Measurements from ENCODE around the gene NPAS2. TPM values are rescaled to one million over a fixed set of nuclear protein-coding genes. Genes with fewer than 3 reads are reported as not detected.

Gene NPAS2
- total RNA-seq, 1 donor from 2014 or later: 5.5 TPM

DNA sequence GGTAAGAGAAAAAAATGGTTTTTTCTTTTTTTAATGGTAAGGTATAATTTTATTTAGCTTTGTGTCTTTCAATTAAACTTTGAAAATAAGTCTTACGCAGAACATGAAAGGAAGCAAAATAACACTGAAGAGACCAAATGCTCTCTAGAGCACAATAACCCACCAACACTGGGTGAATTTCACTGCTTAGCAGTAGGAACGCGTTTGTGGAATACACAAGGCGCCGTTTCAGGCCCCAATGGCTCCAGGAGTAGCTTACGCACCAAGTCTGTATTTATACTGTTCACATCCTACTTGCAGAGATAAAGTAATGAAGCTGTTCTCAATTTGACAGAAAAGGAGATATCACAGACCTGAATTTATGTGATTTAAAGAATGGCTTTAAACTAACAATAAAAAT is 205.6 kb downstream of the NPAS2 start:
- H3K4me1 ChIP-seq (ENCODE audit: insufficient read depth, low read length): no peaks in the 10 kb centered on the region
- FAIRE-seq: no peak
- H3K27ac Mint-ChIP-seq (ENCODE audit: unreplicated experiment): no peak overlapping the region

DNA sequence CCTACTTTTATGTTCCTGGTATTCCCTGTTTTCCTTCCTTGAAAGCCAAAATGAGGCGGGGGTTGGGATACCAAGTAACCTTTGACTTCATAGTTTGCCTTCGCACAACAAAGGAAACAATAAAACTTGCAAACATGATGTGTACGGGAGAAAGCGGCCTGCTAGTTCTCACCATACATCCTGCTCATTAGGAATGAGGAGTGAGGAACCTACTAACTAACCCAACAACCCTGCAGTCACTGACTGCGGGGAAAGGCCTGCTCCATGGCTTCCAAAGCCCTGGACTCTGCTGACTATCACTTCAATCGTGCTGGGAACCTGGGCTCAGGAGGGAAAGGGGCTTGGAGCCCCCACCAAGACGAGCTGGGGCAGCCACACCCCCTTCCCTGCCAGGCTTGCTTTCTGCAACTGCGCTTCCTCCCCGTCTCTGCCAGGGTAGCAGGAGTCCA is 206.3 kb downstream of the NPAS2 start:
- no peaks in the 10 kb centered on the region for H3K4me1 Mint-ChIP-seq (ENCODE audit: low read depth, unreplicated experiment)
- no peaks in the 10 kb centered on the region for H3K36me3 ChIP-seq (ENCODE audit: insufficient read depth, low read length)
- FAIRE-seq (no peak), DNase-seq (ENCODE audit: low read depth) (no peak)
- H3K27ac Mint-ChIP-seq (ENCODE audit: unreplicated experiment): no peak overlapping the region
- no peak overlapping the region for H3K4me2 ChIP-seq (ENCODE audit: low read length)
- no peaks in the 10 kb centered on the region for H3K27me3 ChIP-seq (ENCODE audit: insufficient read depth, low read length)
- H3K36me3 Mint-ChIP-seq (ENCODE audit: low read depth, unreplicated experiment): peaks cover 8% of the 10 kb centered on the region
- no peak overlapping the region for H3K9ac ChIP-seq (ENCODE audit: low read length)
- H3K4me3 ChIP-seq (ENCODE audit: insufficient read depth, low read depth, low read length): no peak overlapping the region
- H3K27me3 Mint-ChIP-seq (ENCODE audit: low read depth, unreplicated experiment): no peaks in the 10 kb centered on the region
- H3K9me3 ChIP-seq (ENCODE audit: insufficient read depth, low read depth, low read length): no peaks in the 10 kb centered on the region
- no peaks in the 10 kb centered on the region for H4K20me1 ChIP-seq (ENCODE audit: insufficient read depth, low read length)
- H3K79me2 ChIP-seq (ENCODE audit: insufficient read depth, low read length): no peaks in the 10 kb centered on the region
- TF ChIP-seq, protein P1, sequence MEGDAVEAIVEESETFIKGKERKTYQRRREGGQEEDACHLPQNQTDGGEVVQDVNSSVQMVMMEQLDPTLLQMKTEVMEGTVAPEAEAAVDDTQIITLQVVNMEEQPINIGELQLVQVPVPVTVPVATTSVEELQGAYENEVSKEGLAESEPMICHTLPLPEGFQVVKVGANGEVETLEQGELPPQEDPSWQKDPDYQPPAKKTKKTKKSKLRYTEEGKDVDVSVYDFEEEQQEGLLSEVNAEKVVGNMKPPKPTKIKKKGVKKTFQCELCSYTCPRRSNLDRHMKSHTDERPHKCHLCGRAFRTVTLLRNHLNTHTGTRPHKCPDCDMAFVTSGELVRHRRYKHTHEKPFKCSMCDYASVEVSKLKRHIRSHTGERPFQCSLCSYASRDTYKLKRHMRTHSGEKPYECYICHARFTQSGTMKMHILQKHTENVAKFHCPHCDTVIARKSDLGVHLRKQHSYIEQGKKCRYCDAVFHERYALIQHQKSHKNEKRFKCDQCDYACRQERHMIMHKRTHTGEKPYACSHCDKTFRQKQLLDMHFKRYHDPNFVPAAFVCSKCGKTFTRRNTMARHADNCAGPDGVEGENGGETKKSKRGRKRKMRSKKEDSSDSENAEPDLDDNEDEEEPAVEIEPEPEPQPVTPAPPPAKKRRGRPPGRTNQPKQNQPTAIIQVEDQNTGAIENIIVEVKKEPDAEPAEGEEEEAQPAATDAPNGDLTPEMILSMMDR (IDR thresholded peaks at IDR 0.05; ENCODE audit: insufficient read depth, low read depth, low read length): no peak
- TF ChIP-seq EZH2 (IDR thresholded peaks at IDR 0.05; ENCODE audit: insufficient read depth, low read length): no peak
- no peak overlapping the region for H3K27ac ChIP-seq (ENCODE audit: low read depth, low read length)
- H3K9me3 Mint-ChIP-seq (ENCODE audit: unreplicated experiment): peaks cover 2% of the 10 kb centered on the region
- H3K4me3 Mint-ChIP-seq (ENCODE audit: unreplicated experiment): no peak overlapping the region
- no peaks in the 10 kb centered on the region for H3K4me1 ChIP-seq (ENCODE audit: insufficient read depth, low read length)
- no peak overlapping the region for H2AFZ ChIP-seq (ENCODE audit: low read depth, low read length)

More for the DNA sequence above, 205.6 kb downstream of the NPAS2 start:
- no peaks in the 10 kb centered on the region for H4K20me1 ChIP-seq (ENCODE audit: insufficient read depth, low read length)
- no peak overlapping the region for H3K27ac ChIP-seq (ENCODE audit: low read depth, low read length)
- TF ChIP-seq EZH2 (IDR thresholded peaks at IDR 0.05; ENCODE audit: insufficient read depth, low read length): no peak
- TF ChIP-seq, protein P1 (IDR thresholded peaks at IDR 0.05; ENCODE audit: insufficient read depth, low read depth, low read length): no peak
- peaks cover 2% of the 10 kb centered on the region for H3K9me3 Mint-ChIP-seq (ENCODE audit: unreplicated experiment)
- no peak overlapping the region for H3K9ac ChIP-seq (ENCODE audit: low read length)
- H3K27me3 ChIP-seq (ENCODE audit: insufficient read depth, low read length): no peaks in the 10 kb centered on the region
- H3K27me3 Mint-ChIP-seq (ENCODE audit: low read depth, unreplicated experiment): no peaks in the 10 kb centered on the region
- H3K4me2 ChIP-seq (ENCODE audit: low read length): no peak overlapping the region
- H3K36me3 ChIP-seq (ENCODE audit: insufficient read depth, low read length): no peaks in the 10 kb centered on the region
- H3K36me3 Mint-ChIP-seq (ENCODE audit: low read depth, unreplicated experiment): peaks cover 8% of the 10 kb centered on the region
- H3K4me1 Mint-ChIP-seq (ENCODE audit: low read depth, unreplicated experiment): no peaks in the 10 kb centered on the region
- DNase-seq (ENCODE audit: low read depth): no peak
- H2AFZ ChIP-seq (ENCODE audit: low read depth, low read length): no peak overlapping the region
- H3K4me3 Mint-ChIP-seq (ENCODE audit: unreplicated experiment): no peak overlapping the region
- no peak overlapping the region for H3K4me3 ChIP-seq (ENCODE audit: insufficient read depth, low read depth, low read length)
- H3K79me2 ChIP-seq (ENCODE audit: insufficient read depth, low read length): no peaks in the 10 kb centered on the region
- H3K9me3 ChIP-seq (ENCODE audit: insufficient read depth, low read depth, low read length): no peaks in the 10 kb centered on the region

DNA sequence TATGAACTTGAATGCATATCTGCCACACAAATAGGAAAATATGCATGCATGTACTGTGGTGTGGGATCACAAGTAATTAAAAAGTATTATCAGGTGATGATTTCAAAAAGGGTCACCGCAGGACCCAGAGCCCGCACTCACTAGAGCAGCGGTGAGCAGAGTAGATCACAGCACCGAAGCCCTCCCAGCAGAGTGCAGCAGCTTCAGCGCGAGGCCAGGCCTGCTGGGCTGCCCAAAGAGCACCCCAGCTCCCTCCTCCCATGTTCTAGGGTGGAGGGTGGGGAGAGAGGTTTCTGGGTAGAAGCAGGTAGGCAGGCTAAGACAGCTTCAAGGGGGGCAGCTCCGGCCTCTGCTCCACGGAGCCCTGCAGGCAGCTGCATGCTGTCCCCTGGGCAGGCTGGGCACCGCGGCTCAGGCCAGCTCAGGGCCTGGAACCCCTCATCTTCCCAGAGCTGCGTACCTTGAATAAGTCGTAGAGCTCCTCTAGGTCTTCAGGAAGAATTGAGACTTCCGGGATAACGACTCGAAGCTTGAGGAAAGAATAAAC is 207.1 kb downstream of the NPAS2 start:
- Mint-ChIP-seq H3K4me1 (ENCODE audit: low read depth, unreplicated experiment) (no peaks in the 10 kb centered on the region), H3K36me3 (ENCODE audit: low read depth, unreplicated experiment) (peaks cover 8% of the 10 kb centered on the region), H3K4me3 (ENCODE audit: unreplicated experiment) (no peak overlapping the region), H3K27ac (ENCODE audit: unreplicated experiment) (no peak overlapping the region), H3K27me3 (ENCODE audit: low read depth, unreplicated experiment) (no peaks in the 10 kb centered on the region), H3K9me3 (ENCODE audit: unreplicated experiment) (peaks cover 2% of the 10 kb centered on the region)
- Histone ChIP-seq H3K4me1 (ENCODE audit: insufficient read depth, low read length) (no peaks in the 10 kb centered on the region), H3K9ac (ENCODE audit: low read length) (no peak overlapping the region), H3K9me3 (ENCODE audit: insufficient read depth, low read depth, low read length) (no peaks in the 10 kb centered on the region), H4K20me1 (ENCODE audit: insufficient read depth, low read length) (no peaks in the 10 kb centered on the region), H3K4me2 (ENCODE audit: low read length) (no peak overlapping the region), H3K27ac (ENCODE audit: low read depth, low read length) (no peak overlapping the region), H3K79me2 (ENCODE audit: insufficient read depth, low read length) (no peaks in the 10 kb centered on the region), H3K36me3 (ENCODE audit: insufficient read depth, low read length) (no peaks in the 10 kb centered on the region), H2AFZ (ENCODE audit: low read depth, low read length) (no peak overlapping the region), H3K27me3 (ENCODE audit: insufficient read depth, low read length) (no peaks in the 10 kb centered on the region), H3K4me3 (ENCODE audit: insufficient read depth, low read depth, low read length) (no peak overlapping the region)
- DNase-seq (ENCODE audit: low read depth) (no peak), FAIRE-seq (no peak)
- TF ChIP-seq EZH2 (IDR thresholded peaks at IDR 0.05; ENCODE audit: insufficient read depth, low read length): no peak
- TF ChIP-seq, protein P1 (IDR thresholded peaks at IDR 0.05; ENCODE audit: insufficient read depth, low read depth, low read length): no peak

All from astrocyte (in vitro differentiated cells and primary cell).